Measurements from ENCODE around the gene NBPF6. TPM values are rescaled to one million over a fixed set of nuclear protein-coding genes. Genes with fewer than 3 reads are reported as not detected.
A peak's percentile ranks its signal among the peaks of the same experiment; 100 is the strongest.
"Not testable (repeated sequence)": the region's sequence is repeated elsewhere in the genome, so short reads cannot be mapped to it uniquely, and the experiment has no call there.

NBPF6 gene
- total RNA-seq, 2 experiments from 2014 or later: not detected

GRCh38 chr1:108467155-108467554 is 17.0 kb downstream of the NBPF6 start:
- H3K27me3 Mint-ChIP-seq; H3K9me3 Mint-ChIP-seq (ENCODE audit: low read depth); H3K36me3 Mint-ChIP-seq; H3K4me3 Mint-ChIP-seq; ATAC-seq; CTCF ChIA-PET; DNase-seq; H3K27ac Mint-ChIP-seq; H3K4me1 Mint-ChIP-seq: not testable (repeated sequence)

- CTCF ChIA-PET; H3K27ac Mint-ChIP-seq; H3K4me3 Mint-ChIP-seq; H3K4me1 Mint-ChIP-seq; DNase-seq; ATAC-seq; H3K9me3 Mint-ChIP-seq (ENCODE audit: low read depth); H3K36me3 Mint-ChIP-seq: not testable (repeated sequence)
- H3K27me3 Mint-ChIP-seq: peaks cover 20% of the 10 kb centered on the region
These were observed 20.6 kb downstream of the NBPF6 start for GRCh38 chr1:108470750-108471149.

DNA sequence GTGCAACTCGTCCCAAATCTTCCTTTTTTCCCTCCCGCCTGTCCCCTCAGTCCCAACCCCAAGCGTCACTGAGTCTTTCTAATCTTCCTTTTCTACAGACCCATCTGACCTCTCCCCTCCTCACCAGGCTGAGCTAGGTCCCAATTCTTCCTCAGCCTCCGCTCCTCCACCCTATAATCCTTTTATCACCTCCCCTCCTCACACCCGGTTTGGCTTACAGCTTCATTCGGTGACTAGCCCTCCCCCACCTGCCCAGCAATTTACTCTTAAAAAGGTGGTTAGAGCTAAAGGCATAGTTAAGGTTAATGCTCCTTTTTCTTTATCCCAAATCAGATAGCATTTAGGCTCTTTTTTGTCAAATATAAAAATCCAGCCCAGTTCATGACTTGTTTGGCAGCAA is 24.4 kb downstream of the NBPF6 start:
- H3K4me1 Mint-ChIP-seq; H3K36me3 Mint-ChIP-seq; H3K27ac Mint-ChIP-seq; CTCF ChIA-PET; H3K9me3 Mint-ChIP-seq (ENCODE audit: low read depth); DNase-seq; ATAC-seq; H3K4me3 Mint-ChIP-seq: not testable (repeated sequence)
- peaks cover 16% of the 10 kb centered on the region for H3K27me3 Mint-ChIP-seq

- Mint-ChIP-seq H3K4me3 (no peak overlapping the region), H3K4me1 (no peaks in the 10 kb centered on the region)
- CTCF ChIA-PET: no interaction called here
These were observed 28.4 kb downstream of the NBPF6 start for GRCh38 chr1:108478429-108479015.

GRCh38 chr1:108482708-108483107 is 32.6 kb downstream of the NBPF6 start:
- H3K4me1 Mint-ChIP-seq: no peaks in the 10 kb centered on the region
- DNase-seq (no peak), ATAC-seq (no peak)
- H3K9me3 Mint-ChIP-seq (ENCODE audit: low read depth): peaks cover 9% of the 10 kb centered on the region
- peaks cover 1% of the 10 kb centered on the region for H3K36me3 Mint-ChIP-seq
- H3K27ac Mint-ChIP-seq: no peak overlapping the region
- peaks cover 20% of the 10 kb centered on the region for H3K27me3 Mint-ChIP-seq
- CTCF ChIA-PET: no interaction called here
- no peak overlapping the region for H3K4me3 Mint-ChIP-seq

More at GRCh38 chr1:108478429-108479015, 28.4 kb downstream of the NBPF6 start:
- H3K9me3 Mint-ChIP-seq (ENCODE audit: low read depth): peaks cover 9% of the 10 kb centered on the region
- DNase-seq: no peak
- ATAC-seq: no peak
- peaks cover 22% of the 10 kb centered on the region for H3K27me3 Mint-ChIP-seq
- no peak overlapping the region for H3K27ac Mint-ChIP-seq
- peaks cover 2% of the 10 kb centered on the region for H3K36me3 Mint-ChIP-seq

- H3K4me1 Mint-ChIP-seq; H3K36me3 Mint-ChIP-seq; ATAC-seq; H3K4me3 Mint-ChIP-seq; H3K27ac Mint-ChIP-seq; CTCF ChIA-PET; DNase-seq; H3K9me3 Mint-ChIP-seq (ENCODE audit: low read depth): not testable (repeated sequence)
- H3K27me3 Mint-ChIP-seq: peaks cover 14% of the 10 kb centered on the region
These were observed 35.8 kb downstream of the NBPF6 start for GRCh38 chr1:108485990-108486389.

GRCh38 chr1:108486707-108487106 is 36.6 kb downstream of the NBPF6 start:
- H3K27me3 Mint-ChIP-seq; DNase-seq; ATAC-seq; H3K4me1 Mint-ChIP-seq; H3K9me3 Mint-ChIP-seq (ENCODE audit: low read depth); H3K36me3 Mint-ChIP-seq; H3K4me3 Mint-ChIP-seq; H3K27ac Mint-ChIP-seq; CTCF ChIA-PET: not testable (repeated sequence)

- H3K27ac Mint-ChIP-seq; H3K4me3 Mint-ChIP-seq; ATAC-seq; CTCF ChIA-PET; H3K36me3 Mint-ChIP-seq; H3K9me3 Mint-ChIP-seq (ENCODE audit: low read depth); DNase-seq; H3K4me1 Mint-ChIP-seq: not testable (repeated sequence)
- H3K27me3 Mint-ChIP-seq: peaks cover 18% of the 10 kb centered on the region
These were observed 44.9 kb downstream of the NBPF6 start for GRCh38 chr1:108495008-108495407.

DNA sequence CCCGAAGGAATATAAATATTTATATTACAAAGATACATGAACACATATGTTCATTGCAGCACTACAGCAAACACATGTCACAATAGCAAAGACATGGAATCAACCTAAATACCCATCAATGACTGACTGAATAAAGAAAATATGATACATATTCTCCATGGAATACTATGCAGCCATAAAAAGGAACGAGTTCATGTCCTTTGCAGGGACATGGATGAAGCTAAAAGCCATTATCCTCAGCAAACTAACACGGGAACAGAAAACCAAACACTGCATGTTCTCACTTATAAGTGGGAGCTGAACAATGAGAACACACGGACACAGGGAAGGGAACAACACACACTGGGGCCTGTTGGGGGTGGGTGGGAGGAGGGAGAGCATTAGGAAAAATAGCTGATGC is 46.7 kb downstream of the NBPF6 start:
- H3K27ac Mint-ChIP-seq; DNase-seq; H3K9me3 Mint-ChIP-seq (ENCODE audit: low read depth); ATAC-seq; CTCF ChIA-PET; H3K4me3 Mint-ChIP-seq; H3K4me1 Mint-ChIP-seq; H3K36me3 Mint-ChIP-seq: not testable (repeated sequence)
- H3K27me3 Mint-ChIP-seq: peaks cover 33% of the 10 kb centered on the region

- Mint-ChIP-seq H3K4me1 (no peaks in the 10 kb centered on the region), H3K27me3 (peaks cover 44% of the 10 kb centered on the region), H3K36me3 (peaks cover 4% of the 10 kb centered on the region), H3K9me3 (ENCODE audit: low read depth) (no peaks in the 10 kb centered on the region), H3K27ac (no peak overlapping the region), H3K4me3 (no peak overlapping the region)
- no peak for ATAC-seq
- CTCF ChIA-PET: no interaction called here
- no peak for DNase-seq
These were observed 52.0 kb downstream of the NBPF6 start for GRCh38 chr1:108502138-108502537.

DNA sequence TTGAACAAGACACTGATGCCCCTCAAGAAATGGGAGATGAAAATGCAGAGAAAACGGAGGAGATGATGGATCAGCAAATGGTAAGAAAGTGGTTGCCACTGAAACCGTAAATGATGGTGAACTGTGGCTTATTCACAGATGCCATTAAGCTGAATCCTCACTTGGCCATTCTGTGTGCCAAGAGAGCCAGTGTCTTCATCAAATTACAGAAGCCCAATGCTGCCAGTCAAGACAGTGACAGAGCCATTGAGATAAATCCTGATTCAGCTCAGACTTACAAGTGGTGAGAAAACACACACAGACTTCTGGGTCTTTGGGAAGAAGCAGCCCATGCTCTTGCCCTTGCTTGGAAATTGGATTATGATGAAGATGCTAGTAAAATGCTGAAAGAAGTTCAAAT is 52.5 kb downstream of the NBPF6 start:
- CTCF ChIA-PET: no interaction called here
- Mint-ChIP-seq H3K27ac (no peak overlapping the region), H3K4me3 (no peak overlapping the region), H3K9me3 (ENCODE audit: low read depth) (no peaks in the 10 kb centered on the region), H3K27me3 (peaks cover 44% of the 10 kb centered on the region), H3K4me1 (no peaks in the 10 kb centered on the region), H3K36me3 (peaks cover 4% of the 10 kb centered on the region)
- no peak for DNase-seq
- ATAC-seq: no peak

DNA sequence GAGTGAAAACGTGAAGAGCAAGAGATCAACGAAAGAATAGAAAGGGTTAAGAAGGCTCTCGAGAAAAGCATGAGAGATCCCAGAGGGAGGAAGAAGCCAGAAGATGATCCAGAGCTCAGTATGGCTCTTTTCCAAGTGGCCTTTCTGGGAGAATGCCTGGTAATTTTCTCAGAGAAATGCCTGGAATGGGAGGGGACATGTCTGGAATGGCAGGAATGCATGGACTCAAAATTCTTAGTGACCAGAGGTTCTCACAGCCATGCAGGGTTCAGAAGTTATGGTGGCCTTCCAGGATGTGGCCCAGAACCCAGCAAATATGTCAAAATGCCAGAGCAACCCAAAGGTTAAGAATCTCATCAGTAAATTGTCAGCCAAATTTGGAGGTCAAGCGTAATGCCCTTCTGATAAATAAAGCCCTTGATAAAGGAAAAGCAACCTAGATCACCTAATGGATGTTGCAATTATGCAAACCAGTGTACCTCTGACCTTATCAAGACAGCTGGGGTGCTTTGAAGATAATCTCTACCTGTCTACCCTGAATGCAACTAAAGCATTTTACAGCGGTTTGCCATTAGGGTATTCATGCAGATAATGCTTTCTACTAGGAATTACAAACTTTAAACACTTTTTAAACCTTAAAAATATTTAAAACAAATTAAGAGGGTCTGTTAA is 53.1 kb downstream of the NBPF6 start:
- Mint-ChIP-seq H3K4me1 (no peaks in the 10 kb centered on the region), H3K4me3 (no peak overlapping the region), H3K36me3 (peaks cover 4% of the 10 kb centered on the region), H3K9me3 (ENCODE audit: low read depth) (no peaks in the 10 kb centered on the region), H3K27ac (no peak overlapping the region), H3K27me3 (peaks cover 46% of the 10 kb centered on the region)
- no peak for DNase-seq
- ATAC-seq: no peak
- CTCF ChIA-PET: no interaction called here

- peaks cover 2% of the 10 kb centered on the region for H3K9me3 Mint-ChIP-seq (ENCODE audit: low read depth)
- no peak overlapping the region for H3K4me3 Mint-ChIP-seq
- no peak overlapping the region for H3K27ac Mint-ChIP-seq
- CTCF ChIA-PET: interaction anchor here (2.4 kb wide), 1 partner anchor 57 kb away, joined by 10 read pairs; the partner anchor contains the start of gene EEIG2
- no peaks in the 10 kb centered on the region for H3K4me1 Mint-ChIP-seq
- H3K27me3 Mint-ChIP-seq: peaks cover 51% of the 10 kb centered on the region
- H3K36me3 Mint-ChIP-seq: peaks cover 4% of the 10 kb centered on the region
- DNase-seq (no peak), ATAC-seq (peak; percentile 79)
These were observed 54.3 kb downstream of the NBPF6 start for GRCh38 chr1:108504447-108504846.

- DNase-seq (no peak), ATAC-seq (peak; percentile 5)
- Mint-ChIP-seq H3K4me1 (no peaks in the 10 kb centered on the region), H3K27me3 (peaks cover 53% of the 10 kb centered on the region), H3K36me3 (peaks cover 8% of the 10 kb centered on the region), H3K4me3 (no peak overlapping the region), H3K27ac (no peak overlapping the region), H3K9me3 (ENCODE audit: low read depth) (peaks cover 5% of the 10 kb centered on the region)
- CTCF ChIA-PET: interaction anchor here (1.0 to 2.4 kb wide), 2 partner anchors 55 to 137 kb away, joined by 3 to 10 read pairs; partner anchors contain the start of gene EEIG2
These were observed 55.6 kb downstream of the NBPF6 start for GRCh38 chr1:108505763-108506070.

Measured in activated CD8-positive, alpha-beta memory T cell treated with anti-CD3 and anti-CD28 coated beads, Interleukin-2, amount 10 ng/mL, durations not matched to agents 7 days and 5 days (primary cell).